ENCODE data around the gene SHANK1.

The SHANK1 gene

DNA sequence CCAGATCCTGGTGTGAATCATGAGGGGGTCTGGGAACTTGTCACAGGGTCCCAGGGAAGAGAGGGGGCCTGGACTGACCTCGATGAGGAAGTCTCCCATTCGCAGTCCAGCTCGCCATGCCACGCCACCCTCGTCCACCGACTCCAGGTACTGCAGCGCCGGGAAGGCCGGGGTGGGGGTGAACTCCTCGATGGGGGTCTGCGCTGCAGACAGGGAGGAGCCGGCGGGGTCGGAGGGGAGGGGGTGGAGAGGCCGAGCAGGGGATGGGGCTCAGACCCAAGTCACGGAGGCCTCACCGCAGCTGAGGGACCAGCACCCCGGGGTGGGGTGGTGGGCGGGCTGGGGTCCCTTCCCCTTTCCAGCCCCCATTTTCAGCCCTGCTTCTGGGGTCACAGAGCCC, 30.8 kb downstream of the SHANK1 start:
- ChIA-PET CTCF (interaction anchor here (0.6 to 1.4 kb wide), 3 partner anchors 19 to 145 kb away, joined by 3 to 7 read pairs (median 3); no protein-coding TSS in a partner anchor), POLR2A (no interaction called here)
- H3K27ac ChIP-seq (ENCODE audit: extremely low read depth, low read depth, low read length), result no peak overlapping the region
- no peaks in the 10 kb centered on the region for H3K4me1 ChIP-seq (ENCODE audit: control insufficient read depth, insufficient read depth, low read length)
- no peaks in the 10 kb centered on the region for H3K36me3 ChIP-seq (ENCODE audit: control insufficient read depth in 2 of 2, insufficient read depth in 1 of 2, low read length in 2 of 2)
- H3K4me3 ChIP-seq (ENCODE audit: low read depth, low read length), result no peak overlapping the region
- no peak for TF ChIP-seq KLF7 (tag by site-specific recombination; IDR thresholded peaks at IDR 0.05; ENCODE audit: borderline replicate concordance)
- no peak for TF ChIP-seq ZNF530 (tag by site-specific recombination; IDR thresholded peaks at IDR 0.05; ENCODE audit: low read depth)
- no peak for TF ChIP-seq FEZF1 (tag by site-specific recombination; IDR thresholded peaks at IDR 0.05)
- no peak for TF ChIP-seq ZNF366 (tag by site-specific recombination; conservative IDR thresholded peaks at IDR 0.05)
- TF ChIP-seq ZBTB48 (tag by site-specific recombination; IDR thresholded peaks at IDR 0.05), result no peak
- no peak for TF ChIP-seq REPIN1 (tag by site-specific recombination; IDR thresholded peaks at IDR 0.05; ENCODE audit: low read depth)
- no peak for TF ChIP-seq ZNF16 (tag by site-specific recombination; IDR thresholded peaks at IDR 0.05; ENCODE audit: low read depth)
- TF ChIP-seq, protein P1, sequence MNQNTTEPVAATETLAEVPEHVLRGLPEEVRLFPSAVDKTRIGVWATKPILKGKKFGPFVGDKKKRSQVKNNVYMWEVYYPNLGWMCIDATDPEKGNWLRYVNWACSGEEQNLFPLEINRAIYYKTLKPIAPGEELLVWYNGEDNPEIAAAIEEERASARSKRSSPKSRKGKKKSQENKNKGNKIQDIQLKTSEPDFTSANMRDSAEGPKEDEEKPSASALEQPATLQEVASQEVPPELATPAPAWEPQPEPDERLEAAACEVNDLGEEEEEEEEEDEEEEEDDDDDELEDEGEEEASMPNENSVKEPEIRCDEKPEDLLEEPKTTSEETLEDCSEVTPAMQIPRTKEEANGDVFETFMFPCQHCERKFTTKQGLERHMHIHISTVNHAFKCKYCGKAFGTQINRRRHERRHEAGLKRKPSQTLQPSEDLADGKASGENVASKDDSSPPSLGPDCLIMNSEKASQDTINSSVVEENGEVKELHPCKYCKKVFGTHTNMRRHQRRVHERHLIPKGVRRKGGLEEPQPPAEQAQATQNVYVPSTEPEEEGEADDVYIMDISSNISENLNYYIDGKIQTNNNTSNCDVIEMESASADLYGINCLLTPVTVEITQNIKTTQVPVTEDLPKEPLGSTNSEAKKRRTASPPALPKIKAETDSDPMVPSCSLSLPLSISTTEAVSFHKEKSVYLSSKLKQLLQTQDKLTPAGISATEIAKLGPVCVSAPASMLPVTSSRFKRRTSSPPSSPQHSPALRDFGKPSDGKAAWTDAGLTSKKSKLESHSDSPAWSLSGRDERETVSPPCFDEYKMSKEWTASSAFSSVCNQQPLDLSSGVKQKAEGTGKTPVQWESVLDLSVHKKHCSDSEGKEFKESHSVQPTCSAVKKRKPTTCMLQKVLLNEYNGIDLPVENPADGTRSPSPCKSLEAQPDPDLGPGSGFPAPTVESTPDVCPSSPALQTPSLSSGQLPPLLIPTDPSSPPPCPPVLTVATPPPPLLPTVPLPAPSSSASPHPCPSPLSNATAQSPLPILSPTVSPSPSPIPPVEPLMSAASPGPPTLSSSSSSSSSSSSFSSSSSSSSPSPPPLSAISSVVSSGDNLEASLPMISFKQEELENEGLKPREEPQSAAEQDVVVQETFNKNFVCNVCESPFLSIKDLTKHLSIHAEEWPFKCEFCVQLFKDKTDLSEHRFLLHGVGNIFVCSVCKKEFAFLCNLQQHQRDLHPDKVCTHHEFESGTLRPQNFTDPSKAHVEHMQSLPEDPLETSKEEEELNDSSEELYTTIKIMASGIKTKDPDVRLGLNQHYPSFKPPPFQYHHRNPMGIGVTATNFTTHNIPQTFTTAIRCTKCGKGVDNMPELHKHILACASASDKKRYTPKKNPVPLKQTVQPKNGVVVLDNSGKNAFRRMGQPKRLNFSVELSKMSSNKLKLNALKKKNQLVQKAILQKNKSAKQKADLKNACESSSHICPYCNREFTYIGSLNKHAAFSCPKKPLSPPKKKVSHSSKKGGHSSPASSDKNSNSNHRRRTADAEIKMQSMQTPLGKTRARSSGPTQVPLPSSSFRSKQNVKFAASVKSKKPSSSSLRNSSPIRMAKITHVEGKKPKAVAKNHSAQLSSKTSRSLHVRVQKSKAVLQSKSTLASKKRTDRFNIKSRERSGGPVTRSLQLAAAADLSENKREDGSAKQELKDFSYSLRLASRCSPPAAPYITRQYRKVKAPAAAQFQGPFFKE (tag by site-specific recombination; IDR thresholded peaks at IDR 0.05; ENCODE audit: borderline replicate concordance), result no peak
- TF ChIP-seq, protein P2, sequence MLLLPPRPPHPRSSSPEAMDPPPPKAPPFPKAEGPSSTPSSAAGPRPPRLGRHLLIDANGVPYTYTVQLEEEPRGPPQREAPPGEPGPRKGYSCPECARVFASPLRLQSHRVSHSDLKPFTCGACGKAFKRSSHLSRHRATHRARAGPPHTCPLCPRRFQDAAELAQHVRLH (tag by site-specific recombination; IDR thresholded peaks at IDR 0.05), result no peak
- no peak for TF ChIP-seq ZNF266 (tag by site-specific recombination; IDR thresholded peaks at IDR 0.05; ENCODE audit: low read depth)
- TF ChIP-seq ZNF24 (tag by site-specific recombination; IDR thresholded peaks at IDR 0.05), result no peak
- no peak for TF ChIP-seq KLF1 (tag by site-specific recombination; IDR thresholded peaks at IDR 0.05)
- no peak for TF ChIP-seq PRDM1 (tag by site-specific recombination; IDR thresholded peaks at IDR 0.05)
- TF ChIP-seq, protein P3, sequence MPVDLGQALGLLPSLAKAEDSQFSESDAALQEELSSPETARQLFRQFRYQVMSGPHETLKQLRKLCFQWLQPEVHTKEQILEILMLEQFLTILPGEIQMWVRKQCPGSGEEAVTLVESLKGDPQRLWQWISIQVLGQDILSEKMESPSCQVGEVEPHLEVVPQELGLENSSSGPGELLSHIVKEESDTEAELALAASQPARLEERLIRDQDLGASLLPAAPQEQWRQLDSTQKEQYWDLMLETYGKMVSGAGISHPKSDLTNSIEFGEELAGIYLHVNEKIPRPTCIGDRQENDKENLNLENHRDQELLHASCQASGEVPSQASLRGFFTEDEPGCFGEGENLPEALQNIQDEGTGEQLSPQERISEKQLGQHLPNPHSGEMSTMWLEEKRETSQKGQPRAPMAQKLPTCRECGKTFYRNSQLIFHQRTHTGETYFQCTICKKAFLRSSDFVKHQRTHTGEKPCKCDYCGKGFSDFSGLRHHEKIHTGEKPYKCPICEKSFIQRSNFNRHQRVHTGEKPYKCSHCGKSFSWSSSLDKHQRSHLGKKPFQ (tag by site-specific recombination; IDR thresholded peaks at IDR 0.05), result no peak
- H3K9me3 ChIP-seq (ENCODE audit: control insufficient read depth, insufficient read depth, low read depth, low read length), result no peaks in the 10 kb centered on the region

DNA sequence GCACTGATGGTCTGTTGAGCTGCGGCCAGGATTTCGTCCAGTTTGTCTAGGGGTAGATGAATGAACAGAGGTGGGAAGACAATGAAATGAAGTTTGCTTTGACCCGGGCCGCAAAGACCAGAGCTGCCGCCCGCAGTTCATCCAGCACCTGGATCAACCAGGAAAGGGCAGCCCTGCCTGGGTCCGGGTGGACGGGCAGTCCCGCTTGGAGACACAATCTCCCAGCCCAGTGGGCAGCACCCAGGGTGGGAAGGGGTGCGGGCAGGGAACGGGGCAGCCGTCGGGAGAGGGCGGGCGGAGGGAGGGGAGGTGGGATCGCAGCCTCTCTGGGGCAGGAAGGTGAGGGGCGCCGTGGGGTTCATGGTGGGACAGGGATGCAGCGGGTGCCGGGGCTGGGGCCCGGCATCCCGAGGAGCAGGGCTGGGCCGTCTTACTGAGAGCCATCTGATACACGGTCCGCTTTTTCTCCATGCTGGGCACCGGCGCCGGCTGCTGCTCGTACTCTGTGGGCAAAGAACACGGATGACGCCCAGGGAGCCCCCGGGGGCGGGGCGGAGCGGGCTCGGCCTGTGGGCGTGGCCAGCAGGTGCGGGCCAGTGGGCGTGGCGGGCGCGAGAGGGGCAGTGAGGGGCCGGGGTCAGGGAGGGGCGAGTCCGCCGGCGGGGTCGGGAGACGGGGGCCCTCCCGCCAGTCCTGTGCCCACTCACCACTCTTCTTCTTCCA, 33.1 kb downstream of the SHANK1 start:
- no peak overlapping the region for H3K4me3 ChIP-seq (ENCODE audit: low read depth, low read length)

More for the DNA sequence above, 33.1 kb downstream of the SHANK1 start:
- POLR2A ChIA-PET, result no interaction called here
- CTCF ChIA-PET, result interaction anchor here (0.6 to 1.1 kb wide), 2 partner anchors 17 to 40 kb away, joined by 4 read pairs; no protein-coding TSS in a partner anchor
- TF ChIP-seq SP2 (tag by site-specific recombination; IDR thresholded peaks at IDR 0.05), result no peak
- TF ChIP-seq KLF1 (tag by site-specific recombination; IDR thresholded peaks at IDR 0.05), result peak; percentile 59
- no peak for TF ChIP-seq GLI4 (tag by site-specific recombination; IDR thresholded peaks at IDR 0.05)
- no peak for TF ChIP-seq ZBTB20 (tag by site-specific recombination; IDR thresholded peaks at IDR 0.05)
- TF ChIP-seq ZFP69B (tag by site-specific recombination; IDR thresholded peaks at IDR 0.05), result no peak
- TF ChIP-seq ZBTB48 (tag by site-specific recombination; IDR thresholded peaks at IDR 0.05), result no peak
- TF ChIP-seq ZNF24 (tag by site-specific recombination; IDR thresholded peaks at IDR 0.05), result no peak
- peak; percentile 36 for TF ChIP-seq KLF9 (tag by site-specific recombination; IDR thresholded peaks at IDR 0.05; ENCODE audit: low read depth)
- TF ChIP-seq ZFHX2 (tag by site-specific recombination; conservative IDR thresholded peaks at IDR 0.05), result peak; percentile 40; the same call in 1 of the 2 replicates
- Histone ChIP-seq H3K9me3 (ENCODE audit: control insufficient read depth, insufficient read depth, low read depth, low read length) (no peaks in the 10 kb centered on the region), H3K27ac (ENCODE audit: extremely low read depth, low read depth, low read length) (no peak overlapping the region), H3K36me3 (ENCODE audit: control insufficient read depth in 2 of 2, insufficient read depth in 1 of 2, low read length in 2 of 2) (no peaks in the 10 kb centered on the region), H3K4me1 (ENCODE audit: control insufficient read depth, insufficient read depth, low read length) (no peaks in the 10 kb centered on the region)
